ENCODE results near the gene KIAA1755.

DNA sequence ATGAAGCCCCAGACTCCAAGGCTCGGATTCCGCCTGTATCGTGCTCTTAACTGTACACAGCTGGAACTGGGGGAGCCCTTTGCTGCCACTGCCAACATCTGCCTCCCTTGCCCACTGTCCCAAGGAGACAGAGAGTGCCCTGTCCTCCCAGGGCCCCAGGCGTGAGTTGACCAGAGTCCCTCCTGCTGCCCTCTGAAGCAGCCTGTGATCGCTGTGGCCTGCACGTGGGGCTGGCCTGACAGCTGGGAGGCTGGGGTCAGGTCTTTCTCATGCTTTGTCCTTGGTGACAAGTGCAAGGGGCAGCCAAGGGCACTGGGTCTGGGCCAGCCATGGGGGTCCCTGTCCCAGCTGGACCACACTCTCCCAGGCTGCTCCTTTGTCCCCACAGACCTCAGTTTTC is 44.3 kb downstream of the KIAA1755 start:
- TF ChIP-seq, protein P1, sequence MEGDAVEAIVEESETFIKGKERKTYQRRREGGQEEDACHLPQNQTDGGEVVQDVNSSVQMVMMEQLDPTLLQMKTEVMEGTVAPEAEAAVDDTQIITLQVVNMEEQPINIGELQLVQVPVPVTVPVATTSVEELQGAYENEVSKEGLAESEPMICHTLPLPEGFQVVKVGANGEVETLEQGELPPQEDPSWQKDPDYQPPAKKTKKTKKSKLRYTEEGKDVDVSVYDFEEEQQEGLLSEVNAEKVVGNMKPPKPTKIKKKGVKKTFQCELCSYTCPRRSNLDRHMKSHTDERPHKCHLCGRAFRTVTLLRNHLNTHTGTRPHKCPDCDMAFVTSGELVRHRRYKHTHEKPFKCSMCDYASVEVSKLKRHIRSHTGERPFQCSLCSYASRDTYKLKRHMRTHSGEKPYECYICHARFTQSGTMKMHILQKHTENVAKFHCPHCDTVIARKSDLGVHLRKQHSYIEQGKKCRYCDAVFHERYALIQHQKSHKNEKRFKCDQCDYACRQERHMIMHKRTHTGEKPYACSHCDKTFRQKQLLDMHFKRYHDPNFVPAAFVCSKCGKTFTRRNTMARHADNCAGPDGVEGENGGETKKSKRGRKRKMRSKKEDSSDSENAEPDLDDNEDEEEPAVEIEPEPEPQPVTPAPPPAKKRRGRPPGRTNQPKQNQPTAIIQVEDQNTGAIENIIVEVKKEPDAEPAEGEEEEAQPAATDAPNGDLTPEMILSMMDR (IDR thresholded peaks at IDR 0.05): no peak
- TF ChIP-seq EZH2 (IDR thresholded peaks at IDR 0.05) (no peak), EZH2phosphoT487 (IDR thresholded peaks at IDR 0.05) (no peak)

Data from neural progenitor cell (in vitro differentiated cells).